Mesenchymal stem cell (in vitro differentiated cells and primary cell): ENCODE results near the gene MFAP5.

Experiments
- DNase-seq: peaks from one replicate; pipeline ENCODE4 v3.0.0-alpha.2; 2013
- H2AFZ ChIP-seq: one replicate; pipeline ENCODE4 v1.6.1; 2013; ENCODE audit warnings: low read depth, mild to moderate bottlenecking, control low read depth, inconsistent platforms, low read length, moderate library complexity
- H2AK5ac ChIP-seq: 2 replicates; pipeline ENCODE4 v1.6.1; 2013; ENCODE audit warnings: low read length, moderate library complexity, mild to moderate bottlenecking, inconsistent platforms; ENCODE audit not compliant: severe bottlenecking
- H2BK120ac ChIP-seq: one replicate; pipeline ENCODE4 v1.6.1; 2013; ENCODE audit warnings: low read depth, mild to moderate bottlenecking, inconsistent platforms, low read length, moderate library complexity
- H2BK12ac ChIP-seq, 2 experiments: one replicate each; pipeline ENCODE4 v1.6.1; 2013; ENCODE audit warnings: inconsistent platforms in 2 of 2, low read length in 2 of 2, mild to moderate bottlenecking in 2 of 2, moderate library complexity in 2 of 2, control low read depth in 1 of 2
- H2BK15ac ChIP-seq: one replicate; pipeline ENCODE4 v1.6.1; 2013; ENCODE audit warnings: mild to moderate bottlenecking, low read depth, inconsistent platforms; ENCODE audit not compliant: poor library complexity, severe bottlenecking
- H2BK5ac ChIP-seq: 2 replicates; pipeline ENCODE4 v1.6.1; 2013; ENCODE audit warnings: low read depth, mild to moderate bottlenecking, low read length, control low read depth, inconsistent platforms; ENCODE audit not compliant: poor library complexity, severe bottlenecking
- H3K14ac ChIP-seq, 2 experiments: one replicate each; pipeline ENCODE4 v1.6.1; 2013; ENCODE audit warnings: inconsistent platforms in 2 of 2, low read length in 2 of 2, control low read depth in 1 of 2, mild to moderate bottlenecking in 1 of 2, moderate library complexity in 1 of 2
- H3K18ac ChIP-seq, 2 experiments: one replicate each; pipeline ENCODE4 v1.6.1; 2013; ENCODE audit warnings: inconsistent platforms in 2 of 2, low read length in 2 of 2, control low read depth in 1 of 2, low read depth in 1 of 2, mild to moderate bottlenecking in 1 of 2
- H3K23ac ChIP-seq, 2 experiments: one replicate each; pipeline ENCODE4 v1.6.1; 2013; ENCODE audit warnings: inconsistent platforms in 2 of 2, low read length in 2 of 2, mild to moderate bottlenecking in 2 of 2, moderate library complexity in 2 of 2, control low read depth in 1 of 2
- H3K27ac ChIP-seq: 2 replicates; pipeline ENCODE4 v1.5.1; 2013; ENCODE audit warnings: mild to moderate bottlenecking, moderate library complexity, low read length, control low read depth, inconsistent platforms; ENCODE audit not compliant: poor library complexity, severe bottlenecking
- H3K27me3 ChIP-seq, 2 experiments: 2 replicates each; pipeline versions ENCODE4 v1.6.1 to v1.7.0; 2013; ENCODE audit warnings: low read length in 2 of 2, mild to moderate bottlenecking in 2 of 2, moderate library complexity in 2 of 2, control low read depth in 1 of 2, inconsistent platforms in 1 of 2; ENCODE audit not compliant: control insufficient read depth in 1 of 2, insufficient read depth in 1 of 2
- H3K36me3 ChIP-seq, 2 experiments: 2 replicates each; pipeline versions ENCODE4 v1.6.1 to v1.7.0; 2013; ENCODE audit warnings: low read length in 2 of 2, control low read depth in 1 of 2, inconsistent platforms in 1 of 2, low read depth in 1 of 2, mild to moderate bottlenecking in 1 of 2; ENCODE audit not compliant: insufficient read depth in 2 of 2, control insufficient read depth in 1 of 2
- H3K4ac ChIP-seq, 2 experiments: one replicate each; pipeline ENCODE4 v1.6.1; 2013; ENCODE audit warnings: inconsistent platforms in 2 of 2, low read length in 2 of 2, mild to moderate bottlenecking in 2 of 2, moderate library complexity in 2 of 2, control low read depth in 1 of 2, low read depth in 1 of 2
- H3K4me1 ChIP-seq: 2 replicates; pipeline ENCODE4 v1.6.1; 2013; ENCODE audit warnings: low read depth, low read length, control low read depth; ENCODE audit not compliant: control insufficient read depth, insufficient read depth
- H3K4me2 ChIP-seq: 2 replicates; pipeline ENCODE4 v1.6.1; 2013; ENCODE audit warnings: low read length, mild to moderate bottlenecking, inconsistent platforms; ENCODE audit not compliant: poor library complexity, severe bottlenecking
- H3K4me3 ChIP-seq, 2 experiments: 2 replicates each; pipeline versions ENCODE4 v1.5.1 to v1.7.0; 2013; ENCODE audit warnings: low read length in 2 of 2, mild to moderate bottlenecking in 2 of 2, control low read depth in 1 of 2, low read depth in 1 of 2; ENCODE audit not compliant: insufficient read depth in 1 of 2
- H3K79me1 ChIP-seq: replicated peaks from 2 replicates; pipeline ENCODE4 v1.6.1; 2013; ENCODE audit warnings: mild to moderate bottlenecking, control low read depth, low read length, inconsistent platforms; ENCODE audit not compliant: poor library complexity, severe bottlenecking
- H3K9ac ChIP-seq: 2 replicates; pipeline ENCODE4 v1.7.0; 2013; ENCODE audit warnings: mild to moderate bottlenecking, low read length, moderate library complexity
- H3K9me3 ChIP-seq: 2 replicates; pipeline ENCODE4 v1.7.0; 2013; ENCODE audit warnings: mild to moderate bottlenecking, low read length; ENCODE audit not compliant: control insufficient read depth
- H4K8ac ChIP-seq: one replicate; pipeline ENCODE4 v1.6.1; 2013; ENCODE audit warnings: inconsistent platforms, mild to moderate bottlenecking, low read length, moderate library complexity
- H4K91ac ChIP-seq: one replicate; pipeline ENCODE4 v1.6.1; 2013; ENCODE audit warnings: mild to moderate bottlenecking, low read length, inconsistent platforms
- WGBS: methylation state at CpG from one replicate; pipeline ENCODE4 v1.1.7; 2013; ENCODE audit warnings: mixed read lengths; 5-methylcytosine and 5-hydroxymethylcytosine counted together

MFAP5 gene

DNA sequence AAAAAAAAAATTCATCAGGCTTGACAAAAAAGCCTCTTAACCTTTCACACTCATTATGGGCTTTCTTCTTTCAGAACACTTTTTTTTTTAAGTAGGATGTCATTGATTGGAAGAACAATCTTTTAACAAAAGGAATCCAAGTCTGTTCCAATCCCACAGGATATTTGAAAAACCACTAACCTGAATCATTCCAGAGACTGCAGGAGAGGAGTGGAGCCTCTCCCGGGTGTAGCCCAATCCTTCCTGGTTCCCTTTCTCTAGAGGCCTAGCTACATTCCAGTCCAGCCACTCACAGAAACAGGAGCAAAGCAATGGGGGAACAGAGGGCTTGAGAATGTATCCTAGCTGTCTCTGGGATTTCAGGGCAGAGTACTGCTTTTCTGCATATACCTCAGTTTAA lies 4.3 kb downstream of the MFAP5 start:
- H2AK5ac ChIP-seq = no peak overlapping the region
- no peak overlapping the region for H3K4ac ChIP-seq
- peaks cover 0 to 6% of the 10 kb centered on the region in 2 experiments for H3K27me3 ChIP-seq
- no peak overlapping the region for H2BK12ac ChIP-seq
- no peak overlapping the region for H4K91ac ChIP-seq
- H3K9me3 ChIP-seq = no peaks in the 10 kb centered on the region
- H3K23ac ChIP-seq = no peak overlapping the region
- peaks cover 0 to 27% of the 10 kb centered on the region in 2 experiments for H3K36me3 ChIP-seq
- no peak overlapping the region for H2AFZ ChIP-seq
- DNase-seq = no peak
- H3K14ac ChIP-seq = no peak overlapping the region
- H3K18ac ChIP-seq = no peak overlapping the region
- no peak overlapping the region for H2BK5ac ChIP-seq
- no peak overlapping the region for H4K8ac ChIP-seq
- 0% methylated on average over 1 of the region's 1 CpG for WGBS
- no peaks in the 10 kb centered on the region for H3K79me1 ChIP-seq
- H3K4me3 ChIP-seq = peak overlapping the region in 1 of 2 experiments; percentile 86
- H3K4me1 ChIP-seq = peaks cover 1% of the 10 kb centered on the region
- no peak overlapping the region for H2BK120ac ChIP-seq
- peak overlapping the region; percentile 94 for H3K9ac ChIP-seq
- no peak overlapping the region for H3K4me2 ChIP-seq
- no peak overlapping the region for H2BK15ac ChIP-seq
- peak overlapping the region; percentile 57 for H3K27ac ChIP-seq

- H3K18ac ChIP-seq = no peak overlapping the region
- no peak overlapping the region for H3K4me2 ChIP-seq
- no peak overlapping the region for H3K4me3 ChIP-seq
- no peak overlapping the region for H2AFZ ChIP-seq
- no peak overlapping the region for H2AK5ac ChIP-seq
- peaks cover 0 to 53% of the 10 kb centered on the region in 2 experiments for H3K36me3 ChIP-seq
- H3K79me1 ChIP-seq = no peaks in the 10 kb centered on the region
- no peak overlapping the region for H3K14ac ChIP-seq
- H2BK5ac ChIP-seq = no peak overlapping the region
- no peak overlapping the region for H3K23ac ChIP-seq
- H3K4me1 ChIP-seq = peaks cover 1% of the 10 kb centered on the region
- no peak overlapping the region for H2BK15ac ChIP-seq
- 86% methylated on average over 6 of the region's 6 CpGs for WGBS
- no peak overlapping the region for H2BK12ac ChIP-seq
- no peak overlapping the region for H4K8ac ChIP-seq
- no peaks in the 10 kb centered on the region for H3K27me3 ChIP-seq
- H3K9ac ChIP-seq = peak overlapping the region; percentile 43
- H3K27ac ChIP-seq = no peak overlapping the region
- H3K4ac ChIP-seq = no peak overlapping the region
- H3K9me3 ChIP-seq = no peaks in the 10 kb centered on the region
- no peak overlapping the region for H4K91ac ChIP-seq
- no peak for DNase-seq
- no peak overlapping the region for H2BK120ac ChIP-seq
Measured at GRCh38 chr12:8655421-8655820, 7.2 kb downstream of the MFAP5 start.

DNA sequence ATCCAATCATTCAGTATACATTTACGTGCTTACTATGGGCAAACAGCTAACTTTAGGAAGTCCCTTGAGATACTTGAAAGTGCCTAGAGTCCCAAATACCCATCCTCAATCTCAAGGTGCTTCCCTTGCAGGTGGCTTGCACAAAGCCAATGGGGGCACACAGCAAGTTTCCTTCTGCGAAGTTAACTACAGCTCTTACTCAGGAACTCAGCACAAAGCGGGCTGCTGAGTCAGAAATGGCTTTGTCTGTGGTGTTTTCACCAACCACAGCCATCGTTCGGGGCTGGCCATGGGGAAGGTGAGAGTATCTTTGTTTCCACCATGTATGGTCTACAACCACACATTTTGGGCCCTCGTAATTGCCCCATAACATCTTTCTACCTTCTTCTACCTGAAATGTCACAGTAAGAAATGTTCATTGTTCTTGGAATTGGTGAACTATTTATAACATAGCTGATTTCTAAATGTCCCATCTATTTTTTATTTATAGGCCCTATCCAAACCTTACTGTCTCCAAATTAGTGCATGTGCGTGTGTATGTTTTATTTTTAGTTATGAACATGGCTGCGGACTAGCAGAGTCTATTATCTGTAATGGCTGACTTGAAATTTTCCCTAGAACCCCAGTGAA lies 13.9 kb downstream of the MFAP5 start:
- Histone ChIP-seq H4K91ac (no peak overlapping the region), H2BK120ac (no peak overlapping the region), H3K4me2 (no peak overlapping the region), H3K9me3 (no peaks in the 10 kb centered on the region), H3K9ac (no peak overlapping the region), H2BK5ac (no peak overlapping the region), H3K23ac (no peak overlapping the region), H3K27ac (no peak overlapping the region), H3K4ac (no peak overlapping the region), H3K27me3 (peaks cover 0 to 3% of the 10 kb centered on the region in 2 experiments), H3K79me1 (no peaks in the 10 kb centered on the region), H3K4me3 (no peak overlapping the region), H2AK5ac (no peak overlapping the region), H3K36me3 (peaks cover 0 to 88% of the 10 kb centered on the region in 2 experiments), H3K4me1 (no peaks in the 10 kb centered on the region), H3K18ac (no peak overlapping the region), H2BK15ac (no peak overlapping the region), H4K8ac (no peak overlapping the region), H2BK12ac (no peak overlapping the region), H2AFZ (no peak overlapping the region), H3K14ac (no peak overlapping the region)
- 93% methylated on average over 7 of the region's 8 CpGs for WGBS
- no peak for DNase-seq

DNA sequence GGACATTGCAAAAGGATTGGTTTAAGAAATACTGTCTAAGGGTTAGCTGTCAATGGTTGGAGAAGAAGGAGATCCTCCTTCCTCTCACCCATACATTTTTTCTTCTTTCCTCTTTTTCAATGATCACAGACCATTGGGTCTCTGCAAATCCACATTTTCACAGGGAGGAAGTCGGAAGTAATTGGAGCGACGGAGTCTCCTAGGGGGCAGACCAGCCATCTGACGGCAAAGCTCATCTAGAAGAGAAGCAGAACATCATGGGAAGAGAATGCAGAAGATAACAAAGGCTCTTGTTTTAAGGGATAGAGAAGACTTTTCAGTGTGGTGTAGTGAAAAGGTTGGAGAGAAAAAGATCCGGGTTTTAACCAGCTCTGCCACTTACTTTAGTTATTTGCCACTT lies 14.7 kb downstream of the MFAP5 start:
- Histone ChIP-seq H3K27ac (no peak overlapping the region), H3K14ac (no peak overlapping the region), H3K18ac (no peak overlapping the region), H3K36me3 (peaks cover 0 to 81% of the 10 kb centered on the region in 2 experiments), H4K8ac (no peak overlapping the region), H2BK120ac (no peak overlapping the region), H3K4ac (no peak overlapping the region), H3K23ac (no peak overlapping the region), H2AK5ac (no peak overlapping the region), H3K4me2 (no peak overlapping the region), H3K4me3 (no peak overlapping the region), H2BK12ac (no peak overlapping the region), H2AFZ (no peak overlapping the region), H3K27me3 (peaks cover 0 to 3% of the 10 kb centered on the region in 2 experiments), H4K91ac (no peak overlapping the region), H2BK15ac (no peak overlapping the region), H2BK5ac (no peak overlapping the region), H3K9ac (no peak overlapping the region), H3K79me1 (no peaks in the 10 kb centered on the region), H3K4me1 (no peaks in the 10 kb centered on the region), H3K9me3 (no peaks in the 10 kb centered on the region)
- no peak for DNase-seq
- 57% methylated on average over 4 of the region's 5 CpGs for WGBS
